ENCODE results near the gene GPR108. TPM values are rescaled to one million over a fixed set of nuclear protein-coding genes. Genes with fewer than 3 reads are reported as not detected.

The GPR108 gene
- total and polyA plus RNA-seq, 4 donors = 21.2 to 56.6 (median 51.1) TPM

DNA sequence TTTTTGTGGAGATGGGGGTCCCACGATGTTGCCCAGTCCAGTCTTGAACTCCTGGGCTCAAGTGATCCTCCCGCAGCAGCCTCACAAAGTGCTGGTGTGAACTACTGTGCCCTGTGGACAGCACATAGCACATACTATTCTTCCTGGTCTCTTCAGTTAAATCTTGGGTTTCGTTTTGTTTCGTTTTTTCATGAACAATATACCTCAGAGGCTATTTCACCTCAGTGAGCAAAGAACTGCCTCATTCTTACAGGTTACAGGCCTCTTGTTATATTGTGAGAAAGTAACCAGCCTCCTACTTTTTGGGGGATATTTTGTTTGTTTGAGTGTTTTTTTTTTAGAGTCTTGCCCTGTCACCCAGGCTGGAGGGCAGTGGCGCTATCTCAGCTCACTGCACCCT is 15.6 kb downstream of the GPR108 start:
- 80% methylated on average over 2 of the region's 5 CpGs for WGBS (ENCODE audit: insufficient coverage)
- DNase-seq (ENCODE audit: low read depth in 4 of 6, low spot score in 6 of 6) = no peak
- Histone ChIP-seq H3K36me3 (ENCODE audit: control insufficient read depth, insufficient read depth, low read length) (no peaks in the 10 kb centered on the region), H3K4me1 (ENCODE audit: control insufficient read depth, insufficient read depth, low read length) (no peaks in the 10 kb centered on the region), H3K4me3 (ENCODE audit: low read depth, low read length) (no peak overlapping the region), H3K27me3 (ENCODE audit: control insufficient read depth, insufficient read depth, low read length) (no peaks in the 10 kb centered on the region), H3K27ac (ENCODE audit: low read depth, low read length) (no peak overlapping the region), H3K9me3 (ENCODE audit: control insufficient read depth, insufficient read depth, low read length) (no peaks in the 10 kb centered on the region)

DNA sequence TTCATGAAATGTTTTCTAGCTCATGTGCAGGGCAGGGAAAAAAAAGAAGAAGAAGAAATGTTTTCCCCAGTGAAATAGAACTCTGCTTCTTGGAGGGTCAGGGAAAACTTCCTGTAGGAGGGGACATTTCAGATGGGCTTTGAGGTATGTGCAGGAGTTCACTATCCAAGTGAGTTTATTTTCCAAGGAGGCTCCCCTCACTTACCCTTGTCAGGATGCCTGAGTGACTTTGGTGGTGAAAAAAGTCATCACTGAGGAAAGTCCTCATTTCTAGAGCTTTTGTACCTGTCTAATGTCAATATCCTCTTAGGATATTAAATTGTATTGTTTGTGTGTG is 16.3 kb downstream of the GPR108 start:
- no peaks in the 10 kb centered on the region for H3K27me3 ChIP-seq (ENCODE audit: control insufficient read depth, insufficient read depth, low read length)
- no peak overlapping the region for H3K27ac ChIP-seq (ENCODE audit: low read depth, low read length)
- H3K9me3 ChIP-seq (ENCODE audit: control insufficient read depth, insufficient read depth, low read length) = no peaks in the 10 kb centered on the region
- no peak for DNase-seq (ENCODE audit: low read depth in 4 of 6, low spot score in 6 of 6)
- H3K4me1 ChIP-seq (ENCODE audit: control insufficient read depth, insufficient read depth, low read length) = no peaks in the 10 kb centered on the region
- H3K36me3 ChIP-seq (ENCODE audit: control insufficient read depth, insufficient read depth, low read length) = no peaks in the 10 kb centered on the region
- no peak overlapping the region for H3K4me3 ChIP-seq (ENCODE audit: low read depth, low read length)

DNA sequence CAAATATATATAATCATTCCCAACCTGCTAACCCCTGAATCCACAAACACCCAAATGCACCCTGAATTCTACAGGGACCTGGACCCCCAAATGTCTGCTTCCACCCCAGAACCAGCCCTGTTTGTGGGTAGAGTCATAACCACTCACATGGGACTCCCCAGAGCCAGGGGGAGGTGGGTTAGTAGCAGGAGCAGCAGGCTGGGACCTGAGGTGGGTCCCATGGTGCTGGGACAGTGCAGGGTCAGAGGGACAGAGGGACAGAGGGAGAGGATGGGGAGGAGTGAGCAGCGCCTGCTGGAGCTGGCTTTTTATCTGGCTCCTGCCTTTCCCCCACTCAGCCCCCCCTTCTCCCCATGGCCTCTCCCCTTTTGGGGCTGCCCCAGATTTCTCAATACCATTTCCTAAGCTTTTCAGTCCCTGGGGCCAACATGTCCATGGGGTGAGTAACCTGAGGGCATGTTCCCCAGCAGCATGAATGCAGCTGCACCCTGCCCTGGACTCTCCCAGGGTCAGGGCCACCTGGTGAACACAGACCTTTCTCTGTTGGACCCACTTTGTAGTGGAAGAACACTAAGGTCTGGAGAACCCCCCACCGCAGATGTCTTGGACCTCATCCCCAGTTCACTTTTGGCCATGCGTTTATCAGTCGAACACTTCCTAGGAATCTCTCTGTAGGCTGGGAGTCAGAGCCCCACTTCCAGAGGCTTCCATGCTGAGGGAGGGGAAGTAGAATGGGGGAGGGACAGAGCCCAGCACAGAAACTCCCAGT is 16.8 kb downstream of the GPR108 start, which contains the start of gene C3:
C3 (minus strand) TSS at position 282 of the 769 bp plus-strand sequence; CDS start at position 221, 61 bp downstream.
- WGBS (ENCODE audit: insufficient coverage) = 66% methylated on average over 4 of the region's 4 CpGs
- Histone ChIP-seq H3K4me1 (ENCODE audit: control insufficient read depth, insufficient read depth, low read length) (no peaks in the 10 kb centered on the region), H3K27me3 (ENCODE audit: control insufficient read depth, insufficient read depth, low read length) (no peaks in the 10 kb centered on the region), H3K9me3 (ENCODE audit: control insufficient read depth, insufficient read depth, low read length) (no peaks in the 10 kb centered on the region), H3K4me3 (ENCODE audit: low read depth, low read length) (no peak within 1 kb of the TSS), H3K36me3 (ENCODE audit: control insufficient read depth, insufficient read depth, low read length) (no peaks in the 10 kb centered on the region), H3K27ac (ENCODE audit: low read depth, low read length) (no peak within 1 kb of the TSS)
- DNase-seq (ENCODE audit: low read depth in 4 of 6, low spot score in 6 of 6) = no peak

DNA sequence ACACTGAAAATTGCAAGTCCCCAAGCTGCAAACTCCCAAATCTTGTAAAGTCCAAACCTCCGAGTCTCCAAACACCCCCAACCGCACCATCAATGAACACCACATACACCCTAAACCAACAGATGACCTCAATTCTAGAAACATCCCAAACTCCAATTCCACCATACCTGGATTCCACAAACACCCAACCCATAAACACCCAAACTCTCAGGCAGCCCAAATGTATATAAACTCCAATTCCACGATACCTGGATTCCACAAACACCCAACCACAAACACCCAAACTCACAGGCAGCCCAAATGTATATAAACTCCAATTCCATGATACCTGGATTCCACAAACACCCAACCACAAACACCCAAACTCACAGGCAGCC is 17.4 kb downstream of the GPR108 start:
- Histone ChIP-seq H3K27ac (ENCODE audit: low read depth, low read length) (no peak overlapping the region), H3K4me3 (ENCODE audit: low read depth, low read length) (no peak overlapping the region), H3K4me1 (ENCODE audit: control insufficient read depth, insufficient read depth, low read length) (no peaks in the 10 kb centered on the region), H3K36me3 (ENCODE audit: control insufficient read depth, insufficient read depth, low read length) (no peaks in the 10 kb centered on the region), H3K9me3 (ENCODE audit: control insufficient read depth, insufficient read depth, low read length) (no peaks in the 10 kb centered on the region), H3K27me3 (ENCODE audit: control insufficient read depth, insufficient read depth, low read length) (no peaks in the 10 kb centered on the region)
- no peak for DNase-seq (ENCODE audit: low read depth in 4 of 6, low spot score in 6 of 6)
- WGBS (ENCODE audit: insufficient coverage) = 95% methylated on average over 3 of the region's 3 CpGs

DNA sequence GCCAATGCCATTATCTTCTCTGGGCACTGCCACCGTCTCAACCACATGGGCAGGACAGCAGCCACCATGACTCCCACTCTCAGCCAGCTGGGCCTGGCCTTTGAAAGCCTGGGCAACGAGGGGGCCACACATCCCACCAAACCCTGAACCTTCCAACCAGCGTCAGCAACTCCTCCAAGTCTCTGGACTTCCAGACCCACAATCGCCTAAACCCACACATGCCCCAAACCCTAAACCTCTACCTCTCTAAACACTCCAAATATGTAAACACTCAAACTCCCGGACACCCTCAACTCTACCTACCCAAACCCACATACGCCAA is 17.9 kb downstream of the GPR108 start:
- no peak for DNase-seq (ENCODE audit: low read depth in 4 of 6, low spot score in 6 of 6)
- 79% methylated on average over 5 of the region's 6 CpGs for WGBS (ENCODE audit: insufficient coverage)
- no peaks in the 10 kb centered on the region for H3K4me1 ChIP-seq (ENCODE audit: control insufficient read depth, insufficient read depth, low read length)
- no peaks in the 10 kb centered on the region for H3K27me3 ChIP-seq (ENCODE audit: control insufficient read depth, insufficient read depth, low read length)
- H3K4me3 ChIP-seq (ENCODE audit: low read depth, low read length) = no peak overlapping the region
- H3K9me3 ChIP-seq (ENCODE audit: control insufficient read depth, insufficient read depth, low read length) = no peaks in the 10 kb centered on the region
- H3K36me3 ChIP-seq (ENCODE audit: control insufficient read depth, insufficient read depth, low read length) = no peaks in the 10 kb centered on the region
- no peak overlapping the region for H3K27ac ChIP-seq (ENCODE audit: low read depth, low read length)

DNA sequence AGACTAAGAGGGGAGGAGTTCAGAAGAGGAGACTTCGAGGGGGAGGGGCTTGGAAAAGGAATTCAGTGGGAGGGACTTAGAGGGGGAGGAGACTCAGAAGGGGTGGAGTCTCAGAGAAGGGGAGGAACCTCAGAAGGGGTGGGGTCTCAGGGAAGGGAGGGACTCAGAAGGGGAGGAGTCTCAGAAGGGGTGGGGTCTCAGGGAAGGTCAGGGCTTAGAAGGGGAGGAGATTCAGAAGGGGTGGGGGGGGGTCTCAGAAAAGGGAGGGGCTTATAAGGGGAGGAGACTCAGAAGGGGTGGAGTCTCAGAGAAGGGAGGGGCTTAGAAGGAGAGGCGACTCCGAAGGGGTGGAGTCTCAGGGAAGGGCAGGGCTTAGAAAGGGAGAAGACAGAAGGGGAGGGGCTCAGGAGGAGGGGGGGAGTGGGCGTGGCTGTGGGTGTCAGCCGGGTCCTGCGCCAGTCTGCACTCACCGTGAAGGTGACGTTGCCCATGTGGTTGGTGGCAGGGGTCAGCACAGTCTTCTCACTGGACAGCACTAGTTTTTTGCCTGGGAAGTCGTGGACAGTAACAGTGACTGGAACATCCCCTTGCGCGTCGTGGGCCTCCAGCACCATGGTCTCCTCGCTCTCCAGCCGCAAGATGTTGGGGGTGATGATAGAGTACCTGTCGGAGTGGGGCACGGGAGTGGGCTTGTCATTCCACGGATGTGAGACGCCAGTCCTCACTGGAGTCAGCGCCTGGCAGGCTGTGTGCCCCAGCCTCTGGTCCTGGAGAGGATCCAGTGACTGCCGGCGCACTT is 18.4 kb downstream of the GPR108 start:
- Histone ChIP-seq H3K4me1 (ENCODE audit: control insufficient read depth, insufficient read depth, low read length) (no peaks in the 10 kb centered on the region), H3K9me3 (ENCODE audit: control insufficient read depth, insufficient read depth, low read length) (no peaks in the 10 kb centered on the region), H3K36me3 (ENCODE audit: control insufficient read depth, insufficient read depth, low read length) (no peaks in the 10 kb centered on the region), H3K27ac (ENCODE audit: low read depth, low read length) (no peak overlapping the region), H3K4me3 (ENCODE audit: low read depth, low read length) (no peak overlapping the region), H3K27me3 (ENCODE audit: control insufficient read depth, insufficient read depth, low read length) (no peaks in the 10 kb centered on the region)
- 75% methylated on average over 20 of the region's 21 CpGs for WGBS (ENCODE audit: insufficient coverage)
- no peak for DNase-seq (ENCODE audit: low read depth in 4 of 6, low spot score in 6 of 6)

DNA sequence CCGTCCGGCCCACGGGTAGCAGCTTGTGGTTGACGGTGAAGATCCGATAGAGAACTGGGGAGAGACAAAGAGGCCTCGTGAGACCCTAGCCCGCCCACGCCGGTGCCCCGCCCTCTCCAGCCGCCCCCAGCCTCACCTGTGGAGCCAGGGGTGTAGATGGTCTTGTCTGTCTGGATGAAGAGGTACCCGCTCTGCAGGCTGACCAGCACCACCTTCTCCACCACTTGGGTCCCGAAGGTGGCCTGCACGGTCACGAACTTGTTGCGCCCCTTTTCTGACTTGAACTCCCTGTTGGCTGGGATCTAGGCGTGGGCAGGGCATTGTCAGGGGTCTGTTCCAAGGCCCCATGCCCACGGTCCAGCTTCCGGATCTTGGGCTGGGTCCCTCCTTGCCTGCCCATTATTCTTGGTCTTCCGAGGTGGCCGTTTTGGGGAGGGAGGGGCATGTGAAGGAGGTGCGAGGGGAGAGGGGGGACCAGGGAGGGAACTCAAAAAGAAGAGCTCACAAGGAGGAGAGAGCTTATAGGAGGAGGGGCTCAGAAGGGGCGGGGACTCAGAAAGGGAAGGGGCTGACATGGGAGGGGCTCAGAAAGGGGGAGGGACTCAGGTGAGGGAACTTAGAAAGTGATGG is 19.2 kb downstream of the GPR108 start:
- H3K27me3 ChIP-seq (ENCODE audit: control insufficient read depth, insufficient read depth, low read length) = no peaks in the 10 kb centered on the region
- H3K9me3 ChIP-seq (ENCODE audit: control insufficient read depth, insufficient read depth, low read length) = no peaks in the 10 kb centered on the region
- 64% methylated on average over 13 of the region's 23 CpGs for WGBS (ENCODE audit: insufficient coverage)
- no peaks in the 10 kb centered on the region for H3K4me1 ChIP-seq (ENCODE audit: control insufficient read depth, insufficient read depth, low read length)
- H3K27ac ChIP-seq (ENCODE audit: low read depth, low read length) = no peak overlapping the region
- no peak overlapping the region for H3K4me3 ChIP-seq (ENCODE audit: low read depth, low read length)
- no peak for DNase-seq (ENCODE audit: low read depth in 4 of 6, low spot score in 6 of 6)
- no peaks in the 10 kb centered on the region for H3K36me3 ChIP-seq (ENCODE audit: control insufficient read depth, insufficient read depth, low read length)

DNA sequence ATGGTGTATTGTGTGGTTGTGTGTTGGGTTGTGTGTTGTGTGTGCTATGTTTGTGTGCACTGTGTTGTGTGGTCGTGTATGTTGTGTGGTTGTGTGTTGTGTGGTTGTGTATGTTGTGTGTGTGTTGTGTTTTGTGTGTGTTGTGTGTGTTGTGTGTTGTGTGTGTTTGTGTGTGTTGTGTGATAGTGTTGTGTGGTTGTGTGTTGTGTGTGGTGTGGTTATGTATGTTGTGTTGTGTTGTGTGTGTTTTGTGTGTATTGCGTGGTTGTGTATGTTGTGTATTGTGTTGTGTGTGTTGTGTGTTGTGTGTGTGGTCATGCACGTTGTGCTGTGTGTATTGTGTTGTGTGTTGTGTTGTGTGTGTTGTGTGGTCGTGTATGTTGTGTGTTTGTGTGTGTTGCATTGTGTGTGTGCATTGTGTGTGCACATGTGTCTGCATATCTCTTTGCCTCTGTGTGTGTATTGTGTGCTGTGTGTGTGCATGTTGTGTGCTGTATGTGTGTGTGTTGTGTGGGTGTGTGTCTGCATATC is 19.9 kb downstream of the GPR108 start:
- no peaks in the 10 kb centered on the region for H3K27me3 ChIP-seq (ENCODE audit: control insufficient read depth, insufficient read depth, low read length)

DNA sequence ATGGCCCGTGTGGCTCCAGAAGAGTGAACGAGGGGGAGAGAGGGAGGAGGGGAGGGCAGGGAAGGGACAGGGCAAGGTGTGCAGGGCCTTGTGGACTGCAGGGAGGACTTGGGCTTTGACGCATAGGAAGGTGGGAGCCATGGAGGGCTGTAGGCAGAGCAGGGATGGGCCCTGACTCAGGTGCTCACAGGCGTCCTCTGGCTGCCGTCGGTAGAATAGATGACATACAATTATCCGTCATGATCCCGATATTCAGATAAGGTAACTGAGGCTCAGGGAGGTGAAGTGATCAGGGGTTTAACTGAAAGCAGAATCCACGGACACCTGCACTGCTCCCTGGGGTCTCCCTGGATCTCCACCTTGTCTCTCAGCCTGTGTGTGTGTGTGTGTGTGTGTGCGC is 20.3 kb downstream of the GPR108 start:
- 83% methylated on average over 10 of the region's 10 CpGs for WGBS (ENCODE audit: insufficient coverage)
- no peak for DNase-seq (ENCODE audit: low read depth in 4 of 6, low spot score in 6 of 6)
- peaks cover 3% of the 10 kb centered on the region for H3K27me3 ChIP-seq (ENCODE audit: control insufficient read depth, insufficient read depth, low read length)

More for the DNA sequence above, 19.9 kb downstream of the GPR108 start:
- no peak for DNase-seq (ENCODE audit: low read depth in 4 of 6, low spot score in 6 of 6)
- Histone ChIP-seq H3K4me1 (ENCODE audit: control insufficient read depth, insufficient read depth, low read length) (no peaks in the 10 kb centered on the region), H3K27ac (ENCODE audit: low read depth, low read length) (no peak overlapping the region), H3K9me3 (ENCODE audit: control insufficient read depth, insufficient read depth, low read length) (no peaks in the 10 kb centered on the region), H3K4me3 (ENCODE audit: low read depth, low read length) (no peak overlapping the region), H3K36me3 (ENCODE audit: control insufficient read depth, insufficient read depth, low read length) (no peaks in the 10 kb centered on the region)
- WGBS (ENCODE audit: insufficient coverage) = 88% methylated on average over 4 of the region's 4 CpGs

More for the DNA sequence above, 20.3 kb downstream of the GPR108 start:
- H3K4me3 ChIP-seq (ENCODE audit: low read depth, low read length) = no peak overlapping the region
- H3K9me3 ChIP-seq (ENCODE audit: control insufficient read depth, insufficient read depth, low read length) = no peaks in the 10 kb centered on the region
- H3K27ac ChIP-seq (ENCODE audit: low read depth, low read length) = no peak overlapping the region
- no peaks in the 10 kb centered on the region for H3K4me1 ChIP-seq (ENCODE audit: control insufficient read depth, insufficient read depth, low read length)
- peaks cover 2% of the 10 kb centered on the region for H3K36me3 ChIP-seq (ENCODE audit: control insufficient read depth, insufficient read depth, low read length)
